ENCODE data around the gene USH1C. TPM values are rescaled to one million over a fixed set of nuclear protein-coding genes. Genes with fewer than 3 reads are reported as not detected.

The USH1C gene
- total RNA-seq, 1 donor from 2014 or later: 0.24 TPM

DNA sequence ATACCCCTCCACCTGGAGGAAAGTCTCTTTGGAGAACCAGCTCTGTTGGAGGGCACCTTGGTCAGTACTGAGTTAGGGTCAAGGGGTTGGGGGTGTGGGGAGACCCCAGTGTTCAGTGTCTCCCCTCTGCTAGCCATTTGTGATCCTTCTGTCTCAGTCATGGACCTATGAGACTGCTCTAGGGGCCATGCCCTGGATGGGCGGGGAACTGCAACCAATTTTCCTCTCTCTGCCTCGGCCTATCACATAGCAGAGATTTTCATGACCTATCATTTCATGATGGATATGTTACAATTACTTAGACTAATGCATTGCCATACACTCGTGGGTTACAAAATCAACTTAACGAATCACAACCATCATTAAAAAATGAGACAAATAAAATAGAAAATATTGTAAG lies 10.3 kb upstream of the USH1C start:
- H4K20me1 ChIP-seq (ENCODE audit: low read depth): no peaks in the 10 kb centered on the region
- Mint-ChIP-seq H3K27me3 (ENCODE audit: insufficient read depth, low read depth) (peaks cover 8% of the 10 kb centered on the region), H3K27ac (no peak overlapping the region), H3K4me3 (no peak overlapping the region), H3K4me1 (peaks cover 4% of the 10 kb centered on the region), H3K9me3 (no peaks in the 10 kb centered on the region), H3K36me3 (no peaks in the 10 kb centered on the region)
- no peaks in the 10 kb centered on the region for H3K4me1 ChIP-seq
- H3K27ac ChIP-seq: no peak overlapping the region
- H3K27me3 ChIP-seq: no peaks in the 10 kb centered on the region
- H3K9ac ChIP-seq: no peak overlapping the region
- H2AFZ ChIP-seq (replicated peaks): no peak overlapping the region
- no peaks in the 10 kb centered on the region for H3K36me3 ChIP-seq
- H3K4me3 ChIP-seq: no peak overlapping the region
- H3F3A ChIP-seq (ENCODE audit: low read depth): no peaks in the 10 kb centered on the region
- DNase-seq (ENCODE audit: low spot score): no peak
- H3K9me3 ChIP-seq (ENCODE audit: low read depth): no peaks in the 10 kb centered on the region
- no peaks in the 10 kb centered on the region for H3K79me2 ChIP-seq (ENCODE audit: low read depth)
- TF ChIP-seq EZH2 (IDR thresholded peaks at IDR 0.05): no peak
- no peak for TF ChIP-seq EZH2phosphoT487 (IDR thresholded peaks at IDR 0.05)
- TF ChIP-seq, protein P1, sequence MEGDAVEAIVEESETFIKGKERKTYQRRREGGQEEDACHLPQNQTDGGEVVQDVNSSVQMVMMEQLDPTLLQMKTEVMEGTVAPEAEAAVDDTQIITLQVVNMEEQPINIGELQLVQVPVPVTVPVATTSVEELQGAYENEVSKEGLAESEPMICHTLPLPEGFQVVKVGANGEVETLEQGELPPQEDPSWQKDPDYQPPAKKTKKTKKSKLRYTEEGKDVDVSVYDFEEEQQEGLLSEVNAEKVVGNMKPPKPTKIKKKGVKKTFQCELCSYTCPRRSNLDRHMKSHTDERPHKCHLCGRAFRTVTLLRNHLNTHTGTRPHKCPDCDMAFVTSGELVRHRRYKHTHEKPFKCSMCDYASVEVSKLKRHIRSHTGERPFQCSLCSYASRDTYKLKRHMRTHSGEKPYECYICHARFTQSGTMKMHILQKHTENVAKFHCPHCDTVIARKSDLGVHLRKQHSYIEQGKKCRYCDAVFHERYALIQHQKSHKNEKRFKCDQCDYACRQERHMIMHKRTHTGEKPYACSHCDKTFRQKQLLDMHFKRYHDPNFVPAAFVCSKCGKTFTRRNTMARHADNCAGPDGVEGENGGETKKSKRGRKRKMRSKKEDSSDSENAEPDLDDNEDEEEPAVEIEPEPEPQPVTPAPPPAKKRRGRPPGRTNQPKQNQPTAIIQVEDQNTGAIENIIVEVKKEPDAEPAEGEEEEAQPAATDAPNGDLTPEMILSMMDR (IDR thresholded peaks at IDR 0.05): no peak
- H3K4me2 ChIP-seq: no peak overlapping the region

DNA sequence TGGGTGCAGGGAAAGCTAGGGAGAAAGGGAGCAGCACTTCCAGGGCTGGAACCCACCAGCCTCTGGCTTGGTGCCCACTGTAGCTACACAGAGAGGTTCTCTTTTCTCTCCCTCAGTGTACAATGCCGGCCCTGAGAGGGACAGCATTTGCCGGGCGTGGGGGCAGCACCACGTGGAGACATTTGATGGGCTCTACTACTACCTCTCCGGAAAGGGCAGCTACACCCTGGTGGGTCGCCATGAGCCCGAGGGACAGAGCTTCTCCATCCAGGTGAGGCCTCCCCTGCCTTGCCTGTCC lies 9.0 kb upstream of the USH1C start:
- no peak overlapping the region for H3K9ac ChIP-seq
- no peaks in the 10 kb centered on the region for H4K20me1 ChIP-seq (ENCODE audit: low read depth)
- Mint-ChIP-seq H3K36me3 (no peaks in the 10 kb centered on the region), H3K9me3 (no peaks in the 10 kb centered on the region), H3K4me3 (no peak overlapping the region), H3K27me3 (ENCODE audit: insufficient read depth, low read depth) (peaks cover 8% of the 10 kb centered on the region), H3K27ac (no peak overlapping the region), H3K4me1 (peaks cover 4% of the 10 kb centered on the region)
- no peak overlapping the region for H3K4me2 ChIP-seq
- H3K27me3 ChIP-seq: no peaks in the 10 kb centered on the region
- H3K4me3 ChIP-seq: no peak overlapping the region
- H3K79me2 ChIP-seq (ENCODE audit: low read depth): no peaks in the 10 kb centered on the region
- no peaks in the 10 kb centered on the region for H3K9me3 ChIP-seq (ENCODE audit: low read depth)
- TF ChIP-seq, protein P1 (IDR thresholded peaks at IDR 0.05): no peak
- TF ChIP-seq EZH2 (IDR thresholded peaks at IDR 0.05) (no peak), EZH2phosphoT487 (IDR thresholded peaks at IDR 0.05) (no peak)
- H3F3A ChIP-seq (ENCODE audit: low read depth): no peaks in the 10 kb centered on the region
- H3K4me1 ChIP-seq: no peaks in the 10 kb centered on the region
- no peaks in the 10 kb centered on the region for H3K36me3 ChIP-seq
- H3K27ac ChIP-seq: no peak overlapping the region
- H2AFZ ChIP-seq (replicated peaks): no peak overlapping the region
- DNase-seq (ENCODE audit: low spot score): no peak

DNA sequence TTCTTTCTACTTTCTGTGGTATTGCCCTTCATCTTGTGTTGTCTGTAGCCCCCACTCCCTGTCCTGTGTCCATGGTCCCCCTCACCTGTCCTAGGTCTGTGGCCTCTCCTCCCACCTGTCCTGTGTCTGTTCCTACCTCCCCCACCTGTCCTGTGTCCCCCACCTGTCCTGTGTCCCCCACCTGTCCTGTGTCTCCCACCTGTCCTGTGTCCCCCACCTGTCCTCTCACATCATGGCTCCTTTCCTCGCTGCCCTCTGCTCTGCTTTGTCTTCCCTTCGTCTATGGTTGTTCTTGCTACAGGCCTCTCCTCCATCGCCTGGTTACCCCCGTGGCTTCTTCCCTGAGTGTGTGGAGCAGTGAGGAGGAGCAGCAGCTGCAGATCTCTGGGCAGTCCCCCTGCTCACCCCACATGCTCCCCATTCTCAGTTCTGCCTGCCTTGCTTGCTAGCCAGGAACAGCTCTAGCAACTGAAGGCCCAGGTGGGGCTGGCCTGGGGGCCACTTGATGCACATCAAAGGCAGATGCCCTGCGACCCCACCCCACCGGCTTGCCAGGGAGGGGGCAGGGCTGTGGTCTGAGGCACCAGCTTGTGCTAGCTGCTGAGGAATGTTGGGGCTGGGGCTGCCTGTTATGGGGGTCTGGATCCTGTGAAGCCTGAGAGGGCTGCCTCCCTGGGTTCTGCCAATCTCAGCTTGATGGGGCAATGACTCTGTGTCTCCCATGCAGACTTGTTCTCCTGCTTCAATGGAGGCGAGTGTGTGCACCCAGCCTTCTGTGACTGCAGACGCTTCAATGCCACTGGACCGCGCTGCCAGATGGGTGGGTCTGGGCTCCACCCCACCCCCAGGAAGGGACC lies 8.4 kb upstream of the USH1C start:
- Histone ChIP-seq H3K9ac (no peak overlapping the region), H2AFZ (replicated peaks) (no peak overlapping the region), H4K20me1 (ENCODE audit: low read depth) (no peaks in the 10 kb centered on the region), H3K79me2 (ENCODE audit: low read depth) (no peaks in the 10 kb centered on the region), H3K4me1 (no peaks in the 10 kb centered on the region), H3K4me3 (no peak overlapping the region), H3K27me3 (peaks cover 5% of the 10 kb centered on the region), H3K27ac (no peak overlapping the region), H3K4me2 (no peak overlapping the region), H3F3A (ENCODE audit: low read depth) (no peaks in the 10 kb centered on the region), H3K36me3 (no peaks in the 10 kb centered on the region), H3K9me3 (ENCODE audit: low read depth) (no peaks in the 10 kb centered on the region)
- Mint-ChIP-seq H3K27ac (no peak overlapping the region), H3K27me3 (ENCODE audit: insufficient read depth, low read depth) (peaks cover 8% of the 10 kb centered on the region), H3K4me1 (peaks cover 5% of the 10 kb centered on the region), H3K9me3 (no peaks in the 10 kb centered on the region), H3K4me3 (no peak overlapping the region), H3K36me3 (no peaks in the 10 kb centered on the region)
- TF ChIP-seq, protein P1 (IDR thresholded peaks at IDR 0.05): no peak
- TF ChIP-seq EZH2 (IDR thresholded peaks at IDR 0.05) (no peak), EZH2phosphoT487 (IDR thresholded peaks at IDR 0.05) (no peak)
- DNase-seq (ENCODE audit: low spot score): no peak

All from neural progenitor cell (in vitro differentiated cells).